Caco-2 (cell line): Measurements from ENCODE around the gene TLR1. TPM values are rescaled to one million over a fixed set of nuclear protein-coding genes. Genes with fewer than 3 reads are reported as not detected.

Experiments used
- BruUV-seq: library from RNA; stranded (reverse); fragments of 400-500 nt; replicated peaks from 2 replicates; lab custom pipeline; 2021; lab: Mats Ljungman, UMichigan
- CTCF ChIA-PET: fragments of 300-600 bp; sonication (Branson Sonifier 250); formaldehyde crosslinking; loops from one replicate; lab custom pipeline; 2022; ENCODE audit warnings: antibody characterized with exemption; lab: Charles Lee
- POLR2A ChIA-PET: fragments of 300-600 bp; sonication (Branson Sonifier 250); formaldehyde crosslinking; loops from one replicate; lab custom pipeline; 2022; ENCODE audit warnings: antibody characterized with exemption; lab: Charles Lee
- DNase-seq, 2 experiments: peaks; one replicate each; pipeline versions ENCODE4 v3.0.0 to v3.0.0-alpha.2; 2020 to 2022
- H3K27me3 ChIP-seq: replicated peaks from 2 replicates; pipeline ENCODE4 v1.6.0; 2011; ENCODE audit warnings: low read length; ENCODE audit not compliant: control insufficient read depth, insufficient read depth
- H3K36me3 ChIP-seq: 2 replicates; pipeline ENCODE4 v1.5.1; 2011; ENCODE audit warnings: low read length; ENCODE audit not compliant: control insufficient read depth, insufficient read depth
- H3K4me1 ChIP-seq: fragments of 250-450 bp; sonication (Bioruptor Pico); 2 replicates; pipeline ENCODE4 v1.5.1; 2020; ENCODE audit warnings: mild to moderate bottlenecking
- H3K4me3 ChIP-seq: 2 replicates; pipeline ENCODE4 v1.5.1; 2011; ENCODE audit warnings: low read depth, mild to moderate bottlenecking, control low read depth, low read length
- H3K9me3 ChIP-seq: fragments of 250-450 bp; sonication (Bioruptor Pico); 2 replicates; pipeline ENCODE4 v1.5.1; 2020; ENCODE audit warnings: mild to moderate bottlenecking, moderate library complexity
- H3K27ac Mint-ChIP-seq: one replicate; pipeline ENCODE4 v1.8.0; 2022; ENCODE audit warnings: mixed read lengths; ENCODE audit not compliant: unreplicated experiment
- H3K27me3 Mint-ChIP-seq: one replicate; pipeline ENCODE4 v1.8.0; 2022; ENCODE audit warnings: mixed read lengths; ENCODE audit not compliant: insufficient read depth, unreplicated experiment
- H3K36me3 Mint-ChIP-seq: one replicate; pipeline ENCODE4 v1.8.0; 2022; ENCODE audit warnings: mild to moderate bottlenecking, mixed read lengths; ENCODE audit not compliant: insufficient read depth, unreplicated experiment
- H3K4me1 Mint-ChIP-seq: one replicate; pipeline ENCODE4 v1.8.0; 2022; ENCODE audit warnings: low read depth, mixed read lengths; ENCODE audit not compliant: unreplicated experiment
- H3K4me3 Mint-ChIP-seq: one replicate; pipeline ENCODE4 v1.8.0; 2022; ENCODE audit warnings: mild to moderate bottlenecking, moderate library complexity, mixed read lengths; ENCODE audit not compliant: unreplicated experiment
- H3K9me3 Mint-ChIP-seq: one replicate; pipeline ENCODE4 v1.8.0; 2022; ENCODE audit warnings: mixed read lengths; ENCODE audit not compliant: unreplicated experiment
- intact Hi-C: fragments of 100-400 bp; cut with micrococcal nuclease; formaldehyde crosslinking; loops from one replicate; pipeline ENCODE4 v1.10.0; 2022; ENCODE audit not compliant: unreplicated experiment
- total RNA-seq: library from RNA; stranded (reverse); gene quantifications from 2 replicates; pipeline ENCODE4 v1.2.3, GENCODE V29; 2022
- TF ChIP-seq, protein P1 (sequence below), 2 experiments: fragments of 200-600 bp in 1 of 2; IDR thresholded peaks; 1 replicate in 1 of 2; 2 replicates in 1 of 2; pipeline versions ENCODE4 v1.5.1 to v1.8.0; 2011 to 2022; ENCODE audit warnings: antibody characterized with exemption in 1 of 2, control low read depth in 1 of 2, inconsistent platforms in 1 of 2, low read depth in 1 of 2, low read length in 1 of 2, mild to moderate bottlenecking in 1 of 2, moderate library complexity in 1 of 2; ENCODE audit not compliant: insufficient read depth in 1 of 2, severe bottlenecking in 1 of 2, unreplicated experiment in 1 of 2

Gene TLR1
- total RNA-seq, 1 experiment from 2014 or later, result not detected

GRCh38 chr4:38829237-38829636 lies 24.6 kb upstream of the TLR1 start:
- H3K27ac Mint-ChIP-seq, result no peak overlapping the region
- no peaks in the 10 kb centered on the region for H3K27me3 ChIP-seq
- POLR2A ChIA-PET, result no interaction called here
- no peaks in the 10 kb centered on the region for H3K9me3 ChIP-seq
- H3K27me3 Mint-ChIP-seq, result peaks cover 6% of the 10 kb centered on the region
- no peak overlapping the region for H3K4me3 ChIP-seq
- intact Hi-C loops, result no loop called here
- no peaks in the 10 kb centered on the region for H3K9me3 Mint-ChIP-seq
- TF ChIP-seq, protein P1, sequence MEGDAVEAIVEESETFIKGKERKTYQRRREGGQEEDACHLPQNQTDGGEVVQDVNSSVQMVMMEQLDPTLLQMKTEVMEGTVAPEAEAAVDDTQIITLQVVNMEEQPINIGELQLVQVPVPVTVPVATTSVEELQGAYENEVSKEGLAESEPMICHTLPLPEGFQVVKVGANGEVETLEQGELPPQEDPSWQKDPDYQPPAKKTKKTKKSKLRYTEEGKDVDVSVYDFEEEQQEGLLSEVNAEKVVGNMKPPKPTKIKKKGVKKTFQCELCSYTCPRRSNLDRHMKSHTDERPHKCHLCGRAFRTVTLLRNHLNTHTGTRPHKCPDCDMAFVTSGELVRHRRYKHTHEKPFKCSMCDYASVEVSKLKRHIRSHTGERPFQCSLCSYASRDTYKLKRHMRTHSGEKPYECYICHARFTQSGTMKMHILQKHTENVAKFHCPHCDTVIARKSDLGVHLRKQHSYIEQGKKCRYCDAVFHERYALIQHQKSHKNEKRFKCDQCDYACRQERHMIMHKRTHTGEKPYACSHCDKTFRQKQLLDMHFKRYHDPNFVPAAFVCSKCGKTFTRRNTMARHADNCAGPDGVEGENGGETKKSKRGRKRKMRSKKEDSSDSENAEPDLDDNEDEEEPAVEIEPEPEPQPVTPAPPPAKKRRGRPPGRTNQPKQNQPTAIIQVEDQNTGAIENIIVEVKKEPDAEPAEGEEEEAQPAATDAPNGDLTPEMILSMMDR (IDR thresholded peaks at IDR 0.05; ENCODE audit: insufficient read depth in 1 of 2, low read depth in 1 of 2, low read length in 1 of 2, severe bottlenecking in 1 of 2, unreplicated experiment in 1 of 2), result no peak
- CTCF ChIA-PET, result no interaction called here
- H3K4me3 Mint-ChIP-seq, result no peak overlapping the region
- no peaks in the 10 kb centered on the region for H3K36me3 Mint-ChIP-seq
- BruUV-seq, result no TSS peak
- H3K4me1 Mint-ChIP-seq, result no peaks in the 10 kb centered on the region
- no peaks in the 10 kb centered on the region for H3K36me3 ChIP-seq
- no peak for DNase-seq
- H3K4me1 ChIP-seq, result no peaks in the 10 kb centered on the region

GRCh38 chr4:38823766-38824165 lies 19.2 kb upstream of the TLR1 start:
- intact Hi-C loops, result no loop called here
- no peak overlapping the region for H3K4me3 Mint-ChIP-seq
- BruUV-seq, result no TSS peak
- peaks cover 7% of the 10 kb centered on the region for H3K27me3 Mint-ChIP-seq
- H3K27ac Mint-ChIP-seq, result no peak overlapping the region
- TF ChIP-seq, protein P1 (IDR thresholded peaks at IDR 0.05; ENCODE audit: insufficient read depth in 1 of 2, low read depth in 1 of 2, low read length in 1 of 2, severe bottlenecking in 1 of 2, unreplicated experiment in 1 of 2), result no peak
- CTCF ChIA-PET, result no interaction called here
- no peaks in the 10 kb centered on the region for H3K36me3 Mint-ChIP-seq
- H3K9me3 ChIP-seq, result no peaks in the 10 kb centered on the region
- no peaks in the 10 kb centered on the region for H3K9me3 Mint-ChIP-seq
- POLR2A ChIA-PET, result no interaction called here
- no peaks in the 10 kb centered on the region for H3K4me1 Mint-ChIP-seq
- H3K4me1 ChIP-seq, result no peaks in the 10 kb centered on the region
- no peaks in the 10 kb centered on the region for H3K36me3 ChIP-seq
- no peak for DNase-seq
- H3K27me3 ChIP-seq, result no peaks in the 10 kb centered on the region
- H3K4me3 ChIP-seq, result no peak overlapping the region

DNA sequence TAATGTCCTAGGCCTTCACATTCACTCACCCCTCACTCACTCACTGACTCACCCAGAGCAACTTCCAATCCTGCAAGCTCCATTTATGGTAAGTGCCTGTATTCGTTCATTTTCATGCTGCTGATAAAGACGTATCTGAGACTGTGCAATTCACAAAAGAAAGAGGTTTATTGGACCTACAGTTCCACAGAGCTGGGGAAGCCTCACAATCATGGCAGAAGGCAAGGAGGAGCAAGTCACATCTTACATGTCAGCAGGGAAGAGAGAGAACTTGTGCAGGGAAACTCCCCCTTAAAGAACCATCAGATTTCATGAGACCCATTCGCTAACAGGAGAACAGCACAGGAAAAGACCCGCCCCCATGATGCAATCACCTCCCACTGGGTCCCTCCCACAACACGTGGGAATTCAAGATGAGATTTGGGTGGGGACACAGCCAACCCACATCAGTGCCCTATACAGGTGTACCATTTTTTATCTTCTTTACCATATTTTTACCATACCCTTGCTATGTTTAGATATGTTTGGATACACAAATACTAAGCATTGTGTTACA lies 18.2 kb upstream of the TLR1 start:
- Histone ChIP-seq H3K4me3 (no peak overlapping the region), H3K9me3 (no peaks in the 10 kb centered on the region), H3K27me3 (no peaks in the 10 kb centered on the region), H3K4me1 (no peaks in the 10 kb centered on the region), H3K36me3 (no peaks in the 10 kb centered on the region)
- Mint-ChIP-seq H3K4me1 (no peaks in the 10 kb centered on the region), H3K36me3 (no peaks in the 10 kb centered on the region), H3K9me3 (no peaks in the 10 kb centered on the region), H3K4me3 (no peak overlapping the region), H3K27ac (no peak overlapping the region), H3K27me3 (peaks cover 7% of the 10 kb centered on the region)
- CTCF ChIA-PET, result no interaction called here
- POLR2A ChIA-PET, result no interaction called here
- TF ChIP-seq, protein P1 (IDR thresholded peaks at IDR 0.05; ENCODE audit: insufficient read depth in 1 of 2, low read depth in 1 of 2, low read length in 1 of 2, severe bottlenecking in 1 of 2, unreplicated experiment in 1 of 2), result no peak
- BruUV-seq, result no TSS peak
- intact Hi-C loops, result no loop called here
- no peak for DNase-seq
